H9 (cell line): ENCODE results near the gene RFFL. TPM values are rescaled to one million over a fixed set of nuclear protein-coding genes. Genes with fewer than 3 reads are reported as not detected.

Experiments
- DNase-seq: peaks from one replicate; pipeline ENCODE4 v3.0.0-alpha.2; 2017
- H2AFZ ChIP-seq: one replicate; pipeline ENCODE4 v1.6.1; 2013; ENCODE audit warnings: mild to moderate bottlenecking, low read length, control low read depth, moderate library complexity
- H2AK5ac ChIP-seq: 2 replicates; pipeline ENCODE4 v1.6.1; 2013; ENCODE audit warnings: low read length, control low read depth, mixed read lengths; ENCODE audit not compliant: insufficient read length
- H2BK120ac ChIP-seq: one replicate; pipeline ENCODE4 v1.6.1; 2013; ENCODE audit warnings: low read depth, mild to moderate bottlenecking, low read length, control low read depth, inconsistent platforms; ENCODE audit not compliant: poor library complexity, severe bottlenecking
- H2BK12ac ChIP-seq: 2 replicates; pipeline ENCODE4 v1.6.1; 2013; ENCODE audit warnings: low read length, control low read depth, mixed read lengths, low read depth; ENCODE audit not compliant: insufficient read length
- H2BK15ac ChIP-seq: 2 replicates; pipeline ENCODE4 v1.6.1; 2013; ENCODE audit warnings: low read depth, low read length, control low read depth
- H2BK20ac ChIP-seq: one replicate; pipeline ENCODE4 v1.6.1; 2013; ENCODE audit warnings: low read depth, mild to moderate bottlenecking, low read length, control low read depth, inconsistent platforms; ENCODE audit not compliant: poor library complexity, severe bottlenecking
- H2BK5ac ChIP-seq: 2 replicates; pipeline ENCODE4 v1.6.1; 2013; ENCODE audit warnings: low read length, control low read depth, mixed read lengths; ENCODE audit not compliant: insufficient read length
- H3K14ac ChIP-seq: 2 replicates; pipeline ENCODE4 v1.6.1; 2013; ENCODE audit warnings: low read length, control low read depth; ENCODE audit not compliant: insufficient read depth
- H3K18ac ChIP-seq: 2 replicates; pipeline ENCODE4 v1.6.1; 2013; ENCODE audit warnings: low read depth, mild to moderate bottlenecking, mixed read lengths, low read length, control low read depth; ENCODE audit not compliant: insufficient read length
- H3K23ac ChIP-seq: 2 replicates; pipeline ENCODE4 v1.6.1; 2013; ENCODE audit warnings: low read length, control low read depth, mixed read lengths, low read depth; ENCODE audit not compliant: insufficient read length
- H3K23me2 ChIP-seq: 2 replicates; pipeline ENCODE4 v1.6.1; 2013; ENCODE audit warnings: low read depth, mild to moderate bottlenecking, mixed read lengths, low read length, control low read depth; ENCODE audit not compliant: insufficient read length, poor library complexity, severe bottlenecking
- H3K27ac ChIP-seq: 2 replicates; pipeline ENCODE4 v1.5.1; 2013; ENCODE audit warnings: low read length, control low read depth, mixed read lengths, low read depth; ENCODE audit not compliant: insufficient read length
- H3K27me3 ChIP-seq: 2 replicates; pipeline ENCODE4 v1.6.1; 2013; ENCODE audit warnings: low read length, control low read depth, inconsistent platforms; ENCODE audit not compliant: insufficient read depth
- H3K4ac ChIP-seq: 2 replicates; pipeline ENCODE4 v1.6.1; 2013; ENCODE audit warnings: low read depth, mild to moderate bottlenecking, control low read depth, inconsistent platforms, low read length, moderate library complexity
- H3K4me1 ChIP-seq: 2 replicates; pipeline ENCODE4 v1.6.1; 2013; ENCODE audit warnings: low read length, control low read depth, inconsistent platforms; ENCODE audit not compliant: insufficient read depth
- H3K4me2 ChIP-seq: 2 replicates; pipeline ENCODE4 v1.6.1; 2013; ENCODE audit warnings: low read length, control low read depth, mixed read lengths; ENCODE audit not compliant: insufficient read length, insufficient read depth
- H3K56ac ChIP-seq: 2 replicates; pipeline ENCODE4 v1.6.1; 2013; ENCODE audit warnings: low read depth, mild to moderate bottlenecking, mixed read lengths, low read length, control low read depth; ENCODE audit not compliant: insufficient read length
- H3K79me1 ChIP-seq: 2 replicates; pipeline ENCODE4 v1.6.1; 2013; ENCODE audit warnings: low read depth, mild to moderate bottlenecking, moderate library complexity, low read length, control low read depth, inconsistent platforms; ENCODE audit not compliant: insufficient read depth, poor library complexity, severe bottlenecking
- H3K79me2 ChIP-seq: 2 replicates; pipeline ENCODE4 v1.6.1; 2013; ENCODE audit warnings: low read length, control low read depth, inconsistent platforms; ENCODE audit not compliant: insufficient read depth
- H3K9ac ChIP-seq: 2 replicates; pipeline ENCODE4 v1.6.1; 2013; ENCODE audit warnings: low read length, control low read depth, mixed read lengths; ENCODE audit not compliant: insufficient read length; ENCODE audit errors: extremely low read depth
- H3K9me3 ChIP-seq: one replicate; pipeline ENCODE4 v1.6.1; 2013; ENCODE audit warnings: low read depth, low read length, inconsistent platforms; ENCODE audit not compliant: control insufficient read depth
- H3T11ph ChIP-seq: one replicate; pipeline ENCODE4 v1.6.1; 2013; ENCODE audit warnings: mild to moderate bottlenecking, low read length, control low read depth, inconsistent platforms
- H4K20me1 ChIP-seq: one replicate; pipeline ENCODE4 v1.6.1; 2013; ENCODE audit not compliant: control insufficient read depth, insufficient read length, insufficient read depth
- H4K5ac ChIP-seq: 2 replicates; pipeline ENCODE4 v1.6.1; 2013; ENCODE audit warnings: low read depth, mild to moderate bottlenecking, mixed read lengths, low read length, control low read depth; ENCODE audit not compliant: insufficient read length
- H4K8ac ChIP-seq: replicated peaks from 2 replicates; pipeline ENCODE4 v1.6.1; 2013; ENCODE audit warnings: low read length, control low read depth, mixed read lengths, low read depth; ENCODE audit not compliant: insufficient read length
- H4K91ac ChIP-seq: 2 replicates; pipeline ENCODE4 v1.6.1; 2013; ENCODE audit warnings: low read depth, mild to moderate bottlenecking, moderate library complexity, mixed read lengths, low read length, control low read depth; ENCODE audit not compliant: insufficient read length
- H3K27ac Mint-ChIP-seq, 3 experiments: 2 replicates in 2 of 3; 3 replicates in 1 of 3; pipeline ENCODE4 v1.8.0; 2020 to 2021; ENCODE audit warnings: mixed read lengths in 3 of 3, mild to moderate bottlenecking in 1 of 3, moderate library complexity in 1 of 3
- H3K27me3 Mint-ChIP-seq: 2 replicates; pipeline ENCODE4 v1.8.0; 2021; ENCODE audit warnings: low read depth, mild to moderate bottlenecking, moderate library complexity, mixed read lengths
- H3K36me3 Mint-ChIP-seq, 3 experiments: 2 replicates in 2 of 3; 3 replicates in 1 of 3; pipeline ENCODE4 v1.8.0; 2020 to 2021; ENCODE audit warnings: low read depth in 3 of 3, mixed read lengths in 3 of 3; ENCODE audit not compliant: insufficient read depth in 1 of 3
- H3K4me1 Mint-ChIP-seq, 2 experiments: 2 replicates each; pipeline ENCODE4 v1.8.0; 2020; ENCODE audit warnings: mixed read lengths in 2 of 2
- H3K4me3 Mint-ChIP-seq, 2 experiments: 2 replicates in 1 of 2; 3 replicates in 1 of 2; pipeline ENCODE4 v1.8.0; 2020 to 2021; ENCODE audit warnings: mild to moderate bottlenecking in 2 of 2, mixed read lengths in 2 of 2, moderate library complexity in 1 of 2
- H3K9me3 Mint-ChIP-seq, 2 experiments: 2 replicates in 1 of 2; 3 replicates in 1 of 2; pipeline ENCODE4 v1.8.0; 2020; ENCODE audit warnings: mild to moderate bottlenecking in 2 of 2, mixed read lengths in 2 of 2, moderate library complexity in 1 of 2
- CTCF ChIP-seq: fragments of 200-600 bp; sonication (generic); conservative IDR thresholded peaks from 3 replicates; pipeline ENCODE4 v1.8.0; 2021; ENCODE audit warnings: antibody characterized with exemption, mild to moderate bottlenecking
- WGBS: extraction: QIAGEN DNeasy Blood & Tissue Kit; methylation state at CpG from one replicate; pipeline ENCODE4 v1.1.7; 2013; ENCODE audit warnings: missing lambda C conversion rate, low lambda C conversion rate, mixed read lengths; ENCODE audit not compliant: insufficient read length; ENCODE audit errors: extremely low coverage; 5-methylcytosine and 5-hydroxymethylcytosine counted together
- total RNA-seq: library from RNA; stranded (reverse); gene quantifications from 2 replicates; pipeline ENCODE4 v1.2.1, GENCODE V29; 2021

The RFFL gene
- total RNA-seq, 1 experiment from 2014 or later = 21.1 TPM

GRCh38 chr17:35081638-35082037 is 18.1 kb upstream of the RFFL start:
- H3K9ac ChIP-seq = no peak overlapping the region
- 0 out of 2 replicates have a peak, but pooled peaks cover 2% of the 10 kb centered on the region for H3K79me2 ChIP-seq
- no peak overlapping the region for H3K27ac Mint-ChIP-seq

More at GRCh38 chr17:35081638-35082037, 18.1 kb upstream of the RFFL start:
- no peak overlapping the region for H3K27ac ChIP-seq
- H2BK120ac ChIP-seq = no peak overlapping the region
- H3K4ac ChIP-seq = no peak overlapping the region
- no peak overlapping the region for H4K5ac ChIP-seq
- no peak overlapping the region for H2BK20ac ChIP-seq
- H4K20me1 ChIP-seq = no peaks in the 10 kb centered on the region
- no peak overlapping the region for H3K56ac ChIP-seq
- peaks cover 10% of the 10 kb centered on the region; the same call in 1 of the 2 replicates for H3K4me1 ChIP-seq
- H3K4me1 Mint-ChIP-seq = peaks cover 53 to 54% of the 10 kb centered on the region in 2 experiments
- no peak overlapping the region for H2BK5ac ChIP-seq
- H3K4me3 Mint-ChIP-seq = no peak overlapping the region
- no CpG with 5 or more reads among the region's 1 CpG for WGBS
- no peak overlapping the region for H2AK5ac ChIP-seq
- no peak overlapping the region for H3K4me2 ChIP-seq
- H3K27me3 Mint-ChIP-seq = no peaks in the 10 kb centered on the region; the same call in 1 of the 2 replicates
- no peak for DNase-seq
- no peak overlapping the region for H3K18ac ChIP-seq
- H4K8ac ChIP-seq = no peak overlapping the region
- H3K9me3 ChIP-seq = no peaks in the 10 kb centered on the region
- H2AFZ ChIP-seq = no peak overlapping the region
- H3K14ac ChIP-seq = no peak overlapping the region
- H3K36me3 Mint-ChIP-seq = no peaks in the 10 kb centered on the region
- no peaks in the 10 kb centered on the region for H3K9me3 Mint-ChIP-seq
- H3K23ac ChIP-seq = no peak overlapping the region
- H3K23me2 ChIP-seq = no peaks in the 10 kb centered on the region
- peaks cover 2% of the 10 kb centered on the region for H3K79me1 ChIP-seq
- H2BK15ac ChIP-seq = no peak overlapping the region
- no peak for TF ChIP-seq CTCF
- H3K27me3 ChIP-seq = no peaks in the 10 kb centered on the region
- no peak overlapping the region for H4K91ac ChIP-seq
- H3T11ph ChIP-seq = no peak overlapping the region
- no peak overlapping the region for H2BK12ac ChIP-seq
